ENCODE data around the gene FBXO41.

FBXO41 gene

GRCh38 chr2:73260338-73260984 is 23.8 kb downstream of the FBXO41 start:
- no peak for DNase-seq

- DNase-seq: no peak
These were observed 24.5 kb downstream of the FBXO41 start for GRCh38 chr2:73259704-73260337.

GRCh38 chr2:73259276-73259675 is 25.0 kb downstream of the FBXO41 start:
- DNase-seq: no peak

- no peak for DNase-seq
These were observed 25.4 kb downstream of the FBXO41 start for GRCh38 chr2:73258913-73259215.

DNA sequence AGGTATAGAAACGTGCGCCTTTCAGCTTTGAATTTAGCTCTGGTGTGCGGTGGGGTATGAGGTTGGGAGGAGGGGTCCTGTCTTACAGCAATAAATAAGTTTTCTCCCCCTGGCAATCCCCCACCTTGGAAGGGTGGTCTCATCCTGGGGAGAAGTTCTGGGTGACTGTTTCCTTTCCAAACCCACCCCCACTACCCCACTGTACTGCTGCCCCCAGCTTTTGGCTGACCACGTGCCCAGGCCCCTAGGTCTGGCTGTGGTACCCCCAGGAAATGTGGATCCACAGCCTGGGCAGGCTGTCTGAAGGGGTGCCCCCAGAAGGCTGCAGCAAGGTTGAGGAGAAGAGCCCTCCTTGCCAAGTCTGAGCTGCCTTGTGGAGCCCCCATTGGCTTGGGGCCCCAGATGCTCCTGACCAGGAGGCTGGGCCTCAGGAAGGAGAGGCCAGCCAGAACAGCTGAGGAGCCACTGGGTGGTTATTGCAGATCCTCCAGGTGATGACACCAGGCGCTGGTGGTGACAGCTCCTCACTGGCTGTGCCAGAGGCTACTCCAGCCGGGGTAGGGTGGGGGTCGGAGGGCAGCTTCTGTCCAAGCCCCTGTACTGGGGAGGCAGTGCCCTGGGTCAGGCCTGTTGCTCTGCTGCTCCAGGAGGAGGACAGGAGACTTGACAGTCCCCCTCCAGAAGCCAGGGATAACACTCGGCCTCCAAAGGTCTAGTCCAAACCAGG is 25.9 kb downstream of the FBXO41 start:
- no peak for DNase-seq

DNA sequence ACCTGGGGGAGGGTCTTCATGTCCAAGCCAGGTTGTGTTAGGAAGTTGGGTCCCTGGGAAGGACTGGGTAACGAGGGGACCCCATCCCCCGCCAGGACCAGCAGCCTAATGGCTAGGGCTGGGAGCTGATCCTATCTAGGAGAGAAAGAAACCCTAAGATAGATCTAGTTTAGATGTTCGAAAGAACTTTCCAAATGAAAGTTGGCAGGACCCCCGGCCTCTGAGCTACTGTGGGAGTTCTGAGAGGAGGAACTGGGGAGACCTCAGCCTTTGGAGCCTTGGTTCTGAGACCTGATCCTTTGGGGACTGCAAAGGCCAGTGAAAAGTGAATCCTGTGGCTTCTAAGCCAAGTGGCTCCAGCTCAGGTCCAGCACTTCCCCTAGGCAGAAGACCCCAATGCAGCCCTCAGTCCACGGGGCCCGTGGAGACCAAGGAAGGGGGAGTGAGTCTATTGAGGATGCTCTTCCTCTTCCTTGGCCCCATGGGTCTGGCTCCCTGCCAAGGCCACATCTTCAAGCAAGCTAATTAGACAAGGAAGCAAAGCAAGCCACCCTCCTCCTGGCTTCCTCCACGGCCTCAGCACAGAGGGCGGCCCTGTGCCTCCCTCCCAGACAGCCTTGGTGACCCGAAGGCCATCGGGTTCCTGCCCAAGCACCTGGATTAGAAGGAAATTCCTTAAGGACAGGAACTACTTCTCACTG is 26.7 kb downstream of the FBXO41 start:
- DNase-seq: no peak

GRCh38 chr2:73257021-73257420 is 27.3 kb downstream of the FBXO41 start:
- no peak for DNase-seq

DNA sequence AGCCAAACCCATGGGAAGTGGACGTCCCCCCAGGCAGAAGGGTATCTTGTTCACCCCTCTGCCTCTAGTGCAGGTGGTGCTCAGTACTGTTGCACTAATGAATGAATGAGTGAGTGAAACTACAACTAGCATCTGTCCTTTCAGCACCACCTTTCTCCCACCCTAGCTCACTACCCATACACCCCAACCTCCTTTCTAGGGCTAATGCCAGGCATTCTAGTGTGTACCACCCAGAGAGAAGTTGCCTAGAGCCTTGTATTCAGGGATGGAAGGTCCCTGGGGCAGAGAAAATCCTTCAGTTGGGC is 27.7 kb downstream of the FBXO41 start:
- DNase-seq: no peak

GRCh38 chr2:73255907-73256617 is 28.2 kb downstream of the FBXO41 start:
- no peak for DNase-seq

GRCh38 chr2:73255007-73255644 is 29.2 kb downstream of the FBXO41 start:
- DNase-seq: no peak

DNA sequence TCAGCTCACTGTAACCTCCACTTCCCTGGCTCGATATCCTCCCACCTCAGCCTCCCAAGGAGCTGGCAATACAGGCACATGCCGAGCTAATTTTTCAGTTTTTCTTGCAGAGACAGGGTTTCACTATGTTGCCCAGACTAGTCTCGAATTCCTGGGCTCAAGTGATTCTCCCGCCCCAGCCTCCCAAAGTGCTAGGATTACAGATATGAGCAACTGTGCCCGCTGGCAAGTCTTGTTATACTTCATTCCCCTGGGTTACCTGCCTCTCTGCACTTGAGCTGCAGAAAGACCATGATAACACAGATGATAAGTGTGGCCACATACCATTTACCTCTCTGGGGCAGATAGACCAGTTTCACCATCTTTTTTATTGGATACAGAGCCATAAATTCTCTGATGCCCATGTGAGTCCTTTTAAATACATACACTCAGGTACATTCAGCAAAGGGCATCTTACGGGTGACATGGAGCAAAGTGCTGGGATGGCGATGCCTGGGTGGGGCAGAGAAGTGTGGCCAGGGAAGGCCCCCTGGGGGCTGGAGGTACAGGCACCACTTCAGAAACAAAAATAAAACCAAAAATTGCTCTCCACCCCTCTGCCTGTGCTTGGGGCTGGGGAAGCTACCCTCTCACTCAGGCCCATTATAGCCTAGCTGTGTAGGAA is 29.8 kb downstream of the FBXO41 start:
- DNase-seq: no peak

- no peak for DNase-seq
These were observed 30.4 kb downstream of the FBXO41 start for GRCh38 chr2:73253901-73254300.

DNA sequence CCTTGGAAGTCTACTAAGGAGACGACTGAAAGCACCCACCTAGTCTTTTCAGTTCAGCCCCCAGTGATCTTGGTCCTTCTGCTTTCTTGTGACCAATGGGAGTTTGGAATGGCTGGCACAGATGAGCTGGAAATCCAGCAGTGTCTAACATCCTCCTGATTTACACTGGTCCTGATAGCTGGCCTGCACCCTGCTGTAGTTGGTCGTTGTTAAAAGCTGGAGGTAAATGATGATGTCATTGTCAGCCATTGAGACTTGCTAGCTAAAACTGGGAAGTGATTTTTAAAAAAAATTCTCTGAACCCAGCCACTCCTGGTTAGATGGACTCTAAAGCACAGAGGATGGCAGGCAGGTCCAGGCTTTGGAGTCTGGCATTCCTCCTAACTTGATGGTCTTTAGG is 30.9 kb downstream of the FBXO41 start:
- DNase-seq: no peak

DNA sequence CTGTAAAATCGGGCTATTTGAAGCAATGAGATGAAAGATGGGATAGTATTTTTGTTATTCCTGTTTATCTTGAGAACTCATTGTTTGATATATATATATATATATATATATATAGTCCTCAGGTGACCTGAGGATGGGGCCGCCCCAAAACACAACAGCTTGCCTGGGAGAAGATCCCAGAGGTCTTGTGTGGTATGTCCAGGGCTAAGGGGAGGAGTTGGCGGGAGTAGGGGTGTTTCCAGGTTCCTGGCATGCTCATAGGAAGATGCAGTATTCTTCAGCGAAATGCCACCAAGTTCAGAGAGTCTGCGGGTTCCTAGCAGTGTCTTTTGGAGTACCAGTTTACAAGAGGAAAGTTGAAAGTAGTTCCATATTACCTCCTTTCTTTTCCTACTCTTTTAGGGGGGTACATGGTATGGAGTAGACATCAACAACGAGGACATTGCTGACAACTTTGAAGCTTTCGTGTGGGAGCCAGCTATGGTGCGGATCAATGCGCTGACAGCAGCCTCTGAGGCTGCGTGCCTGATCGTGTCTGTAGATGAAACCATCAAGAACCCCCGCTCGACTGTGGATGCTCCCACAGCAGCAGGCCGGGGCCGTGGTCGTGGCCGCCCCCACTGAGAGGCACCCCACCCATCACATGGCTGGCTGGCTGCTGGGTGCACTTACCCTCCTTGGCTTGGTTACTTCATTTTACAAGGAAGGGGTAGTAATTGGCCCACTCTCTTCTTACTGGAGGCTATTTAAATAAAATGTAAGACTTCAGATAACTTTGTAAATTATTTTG is 31.8 kb downstream of the FBXO41 start:
- no peak for DNase-seq

DNA sequence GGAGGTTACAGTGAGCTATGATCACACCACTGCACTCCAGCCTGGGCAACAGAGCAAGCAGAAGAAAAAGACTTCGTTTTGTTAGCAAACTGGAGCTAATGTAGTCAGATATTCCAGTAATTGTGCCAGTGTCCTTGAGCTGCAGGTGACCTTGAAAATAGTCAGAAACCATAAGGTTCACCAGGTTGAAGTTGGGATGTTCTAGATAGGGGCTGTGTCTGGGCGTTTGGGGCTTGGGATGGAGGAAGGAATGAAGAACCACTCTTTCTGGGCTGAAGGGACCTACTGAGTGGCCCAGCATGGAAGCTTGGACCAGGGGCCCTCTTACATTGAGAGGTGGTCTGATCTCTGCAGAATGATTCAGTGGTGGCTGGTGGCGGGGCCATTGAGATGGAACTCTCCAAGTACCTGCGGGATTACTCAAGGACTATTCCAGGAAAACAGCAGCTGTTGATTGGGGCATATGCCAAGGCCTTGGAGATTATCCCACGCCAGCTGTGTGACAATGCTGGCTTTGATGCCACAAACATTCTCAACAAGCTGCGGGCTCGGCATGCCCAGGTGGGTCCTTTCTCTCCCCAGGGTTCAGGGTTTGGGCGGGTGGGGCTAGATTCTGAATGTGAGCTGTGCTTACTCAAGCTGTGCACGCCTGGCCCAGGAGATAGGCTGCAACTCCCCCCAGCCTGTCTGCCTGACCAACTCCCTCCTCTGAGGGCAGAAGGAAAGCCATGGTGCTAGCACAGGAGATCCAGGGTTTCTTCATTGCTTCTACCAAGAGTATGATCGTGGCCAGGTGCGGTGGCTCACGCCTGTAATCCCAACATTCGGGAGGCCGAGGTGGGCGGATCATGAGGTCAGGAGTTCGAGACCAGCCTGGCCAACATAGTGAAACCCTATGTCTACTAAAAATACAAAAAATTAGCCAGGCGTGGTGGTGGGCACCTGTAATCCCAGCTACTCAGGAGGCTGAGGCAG is 33.1 kb downstream of the FBXO41 start:
- no peak for DNase-seq

DNA sequence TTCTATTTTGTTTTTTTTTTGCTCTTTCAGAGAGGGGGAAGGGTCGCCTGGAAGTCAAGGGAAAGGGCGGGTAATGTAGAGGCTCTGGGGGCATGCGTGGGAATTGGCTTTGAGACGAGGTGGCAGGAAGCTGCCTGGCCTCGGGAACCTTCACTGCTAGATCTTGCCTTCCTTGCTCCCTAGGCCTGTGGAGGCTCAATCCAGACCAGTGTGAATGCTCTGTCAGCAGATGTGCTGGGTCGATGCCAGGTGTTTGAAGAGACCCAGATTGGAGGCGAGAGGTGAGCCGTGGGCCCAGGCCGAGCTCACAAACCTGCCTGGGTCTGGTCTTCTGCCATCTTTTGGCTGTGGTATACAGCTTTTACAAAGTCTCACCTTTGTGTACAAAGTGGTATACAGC is 34.6 kb downstream of the FBXO41 start:
- no peak for DNase-seq

DNA sequence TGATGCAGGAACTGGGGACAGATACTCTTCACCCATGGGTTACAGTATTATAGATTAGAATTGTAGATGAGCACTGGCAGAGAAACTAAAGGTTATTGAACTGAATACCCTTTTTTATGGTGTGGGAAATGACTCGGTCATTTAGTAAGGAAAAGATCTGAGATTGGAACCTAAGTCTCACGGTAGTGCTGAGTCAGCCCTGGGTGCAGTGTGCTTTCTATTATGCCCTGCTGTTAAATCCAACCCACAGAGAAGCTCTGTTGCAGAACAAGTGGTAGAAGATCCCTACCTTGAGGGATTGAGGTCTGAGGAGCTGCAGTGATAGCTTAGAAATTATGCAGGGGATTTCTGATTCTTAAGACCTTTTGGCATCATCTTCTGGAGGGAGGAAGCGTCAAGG is 37.4 kb downstream of the FBXO41 start:
- DNase-seq: no peak

GRCh38 chr2:73244580-73244979 is 39.7 kb downstream of the FBXO41 start:
- DNase-seq: no peak

GRCh38 chr2:73243884-73244570 is 40.3 kb downstream of the FBXO41 start:
- DNase-seq: peak; percentile 24

DNA sequence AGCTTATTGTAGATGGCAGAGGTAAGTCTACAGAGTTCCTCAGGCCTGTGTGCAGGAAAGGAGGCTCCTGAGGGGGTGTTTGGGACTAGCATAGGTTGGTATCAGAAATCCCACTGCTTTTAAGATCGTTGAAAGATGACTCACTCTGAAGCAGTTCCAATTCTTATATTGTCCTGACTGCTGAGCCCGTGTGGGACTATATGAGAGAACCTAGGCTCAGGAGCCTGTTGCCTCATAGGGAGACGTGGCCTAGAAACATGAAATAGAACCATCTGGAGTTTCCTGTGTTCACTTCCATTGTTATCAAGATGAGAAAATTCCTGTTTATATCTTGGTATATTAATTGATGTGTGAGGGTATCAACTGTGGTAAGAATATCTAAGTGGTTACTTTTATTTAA is 44.5 kb downstream of the FBXO41 start:
- no peak for DNase-seq

Data from amniotic stem cell (primary cell).